ENCODE data around the gene CCDC90B.
"Not testable (repeated sequence)": the region's sequence is repeated elsewhere in the genome, so short reads cannot be mapped to it uniquely, and the experiment has no call there.

CCDC90B gene, protein sequence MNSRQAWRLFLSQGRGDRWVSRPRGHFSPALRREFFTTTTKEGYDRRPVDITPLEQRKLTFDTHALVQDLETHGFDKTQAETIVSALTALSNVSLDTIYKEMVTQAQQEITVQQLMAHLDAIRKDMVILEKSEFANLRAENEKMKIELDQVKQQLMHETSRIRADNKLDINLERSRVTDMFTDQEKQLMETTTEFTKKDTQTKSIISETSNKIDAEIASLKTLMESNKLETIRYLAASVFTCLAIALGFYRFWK

DNA sequence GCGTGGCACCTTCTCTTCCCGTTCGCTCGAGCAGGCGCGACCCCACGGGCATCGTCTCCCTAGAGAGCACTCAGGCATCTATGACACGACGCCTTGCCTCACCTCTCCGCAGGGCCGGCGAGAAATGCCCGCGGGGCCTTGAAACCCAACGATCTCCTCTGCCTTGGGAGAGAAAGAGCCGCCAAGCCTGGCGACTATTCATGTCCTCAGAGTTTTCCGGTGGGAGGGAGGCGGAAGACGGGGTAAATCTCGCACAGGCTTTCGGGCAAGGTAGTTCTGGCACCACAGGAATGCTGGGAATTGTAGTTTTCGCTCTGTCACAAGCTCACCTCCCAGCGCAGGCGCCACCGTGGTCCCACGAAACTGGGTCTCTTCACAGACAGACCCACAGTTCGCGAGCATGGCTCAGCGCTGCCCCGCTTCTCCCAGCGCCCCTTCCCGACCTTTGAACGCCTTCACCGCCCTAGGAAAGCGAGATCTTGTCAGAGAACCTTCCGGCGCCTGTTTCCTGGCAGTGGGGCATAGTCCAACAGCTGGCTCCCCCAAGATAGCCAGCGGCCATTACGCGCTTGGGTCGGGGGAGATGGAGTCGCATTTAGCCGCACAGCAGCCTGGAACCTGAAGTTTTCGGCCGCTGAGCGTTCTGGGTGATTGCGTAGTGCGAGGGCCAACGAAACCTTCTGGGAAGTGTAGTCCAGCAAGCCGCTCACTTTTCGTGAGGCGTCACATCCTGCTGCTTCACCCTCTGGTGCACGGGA lies at the start of gene CCDC90B:
Gene CCDC90B, minus strand, starts transcription at position 597 of the 758 bp plus-strand sequence. Its CDS starts 395 bp downstream, at position 202.
- peak; percentile 99 for DNase-seq

DNA sequence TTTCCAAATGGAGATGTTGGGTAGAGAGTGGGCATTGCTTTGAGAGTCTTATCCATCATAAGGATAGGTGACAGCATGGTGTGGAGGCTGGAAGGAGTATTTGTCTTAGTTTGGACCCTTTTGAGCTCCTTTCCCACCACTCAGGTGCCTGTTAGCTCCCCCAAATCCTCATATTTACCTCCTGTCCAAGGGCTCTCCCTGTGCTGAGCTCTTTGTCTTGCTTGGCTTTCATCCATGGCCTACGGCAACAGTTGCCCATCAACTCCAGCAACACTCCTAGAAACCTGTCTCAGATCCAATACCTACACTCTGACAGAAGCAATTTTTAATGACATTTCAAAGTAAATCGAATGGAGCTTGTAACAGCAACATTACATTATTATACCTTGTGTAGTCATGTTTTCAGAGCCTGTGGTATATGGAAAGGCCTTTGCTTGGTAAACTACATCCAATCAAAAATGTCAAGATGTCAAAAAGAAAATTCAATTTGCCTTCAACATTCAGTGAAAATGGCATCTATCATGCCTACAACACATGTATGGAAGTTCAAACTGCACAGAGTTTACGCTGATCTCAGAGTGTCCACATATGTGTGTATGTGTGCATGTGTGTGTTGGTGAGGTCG lies 49.4 kb upstream of the CCDC90B start:
- no peak for DNase-seq

DNA sequence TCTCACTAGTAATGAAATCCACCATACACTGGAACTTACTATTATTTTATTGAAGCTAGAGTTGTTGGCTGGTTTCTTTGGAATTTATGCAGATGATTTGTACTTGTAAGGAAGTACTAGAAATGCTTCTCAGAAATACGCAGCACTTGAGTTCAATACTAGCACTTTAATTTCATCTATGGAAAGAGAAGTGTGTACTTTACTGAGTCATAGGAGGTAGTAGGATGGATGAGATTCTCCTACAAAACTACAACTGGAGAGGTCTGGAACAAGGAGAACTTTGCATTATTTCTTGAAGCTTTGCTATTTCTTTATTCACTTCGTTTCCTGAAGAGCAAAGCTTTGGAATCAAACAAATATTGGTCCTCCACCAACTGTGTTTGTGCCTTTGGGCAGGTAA lies 44.1 kb upstream of the CCDC90B start:
- DNase-seq = no peak

DNA sequence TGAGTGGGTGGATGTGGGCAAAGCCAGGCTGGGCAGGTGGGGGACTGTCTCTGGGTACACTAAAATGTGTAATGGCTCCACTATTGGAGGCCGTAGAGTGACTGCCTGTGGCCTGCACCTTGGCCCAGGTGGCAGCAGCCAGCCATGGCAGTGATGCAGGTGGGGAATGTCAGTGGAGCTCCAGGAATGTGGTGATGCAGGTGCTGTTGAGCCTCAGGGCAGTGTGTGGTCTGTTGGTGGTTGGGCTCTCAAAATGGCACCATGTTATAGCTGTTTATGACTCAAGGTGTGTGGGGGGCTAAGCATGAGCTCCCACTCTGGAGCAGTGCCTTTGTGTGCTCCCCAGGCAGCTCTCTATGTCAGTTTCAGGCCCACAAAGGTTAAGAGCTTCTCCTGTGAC lies 40.2 kb upstream of the CCDC90B start:
- DNase-seq = no peak

DNA sequence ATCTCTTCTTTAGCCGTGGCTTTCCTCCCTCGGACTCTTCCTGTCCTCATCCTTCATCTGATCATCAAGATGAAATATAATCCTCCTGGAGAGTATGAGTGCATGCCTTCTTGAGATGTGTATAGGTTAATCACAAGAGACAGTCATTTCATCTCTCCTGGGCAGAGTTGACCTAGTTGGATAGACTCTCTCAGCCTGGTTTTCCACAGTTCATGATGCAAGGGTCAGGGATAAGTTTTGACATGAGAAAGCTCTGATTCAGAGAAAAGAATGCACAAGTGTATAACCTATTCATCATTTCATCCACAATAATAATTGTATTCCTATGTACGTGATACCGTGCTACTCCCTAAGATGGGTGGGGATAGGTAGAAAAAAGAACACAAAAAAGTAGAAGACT lies 33.2 kb upstream of the CCDC90B start:
- DNase-seq = no peak

DNA sequence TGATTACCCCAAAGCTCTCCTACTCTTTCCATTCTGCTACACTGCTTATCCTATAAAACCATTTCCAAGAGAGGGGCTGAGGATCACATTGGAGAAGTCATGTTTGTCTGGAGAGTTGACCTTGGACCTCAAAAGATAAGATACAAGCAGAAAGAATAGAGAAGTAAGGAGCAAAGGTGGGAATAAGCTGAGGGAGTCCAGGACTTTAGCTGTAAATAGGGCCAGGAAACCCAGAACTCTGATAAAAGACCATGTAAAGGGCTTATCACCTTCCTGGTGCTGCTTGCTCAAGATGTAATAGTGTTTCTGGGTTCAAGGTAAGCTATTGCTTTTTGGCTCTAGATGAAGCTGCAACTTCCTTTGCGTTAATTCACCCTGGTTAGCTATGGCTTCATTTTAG lies 32.8 kb upstream of the CCDC90B start:
- DNase-seq = no peak

DNA sequence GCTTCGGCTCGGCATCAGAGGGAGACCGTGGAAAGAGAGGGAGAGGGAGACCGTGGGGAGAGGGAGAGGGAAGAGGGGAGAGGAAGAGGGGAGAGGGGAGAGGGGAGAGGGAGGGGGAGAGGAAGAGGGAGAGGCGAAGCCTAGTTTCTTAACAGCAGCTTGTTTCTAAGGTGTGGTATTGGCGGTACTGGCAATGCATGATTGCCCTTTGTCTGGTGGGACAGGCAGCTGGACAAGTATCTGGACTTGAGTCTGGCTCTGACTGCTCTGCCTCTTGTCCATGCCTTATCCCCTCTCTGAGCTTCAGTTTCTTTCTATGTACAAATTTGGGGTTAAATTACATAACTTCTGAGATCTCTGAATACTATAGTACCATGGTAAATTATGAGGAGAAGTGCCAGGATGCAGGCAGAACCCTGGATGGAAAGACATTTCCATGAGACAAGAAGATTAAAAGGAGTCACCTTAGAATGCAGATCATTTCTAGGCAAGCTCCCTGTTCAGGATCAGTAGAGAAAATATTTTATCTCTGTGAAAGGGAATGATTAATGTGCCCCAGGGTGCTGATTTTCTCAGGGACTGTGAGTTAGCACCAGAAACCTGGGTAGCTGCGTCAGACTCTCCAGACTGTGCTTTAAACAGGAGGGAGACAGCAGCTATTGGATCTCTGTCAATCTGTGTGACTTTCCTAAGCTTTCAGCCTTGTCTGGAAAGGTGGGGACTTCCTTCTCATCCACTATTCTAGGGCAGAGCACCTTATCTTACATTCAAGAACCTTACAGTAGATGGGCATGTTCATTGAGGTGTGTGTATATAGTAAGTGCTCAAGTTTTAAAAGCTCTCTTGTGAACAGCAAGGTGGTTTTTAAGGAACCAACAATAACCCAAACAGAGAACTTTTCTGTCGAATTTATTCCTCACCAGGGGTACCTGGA lies 31.9 kb upstream of the CCDC90B start:
- DNase-seq = no peak

DNA sequence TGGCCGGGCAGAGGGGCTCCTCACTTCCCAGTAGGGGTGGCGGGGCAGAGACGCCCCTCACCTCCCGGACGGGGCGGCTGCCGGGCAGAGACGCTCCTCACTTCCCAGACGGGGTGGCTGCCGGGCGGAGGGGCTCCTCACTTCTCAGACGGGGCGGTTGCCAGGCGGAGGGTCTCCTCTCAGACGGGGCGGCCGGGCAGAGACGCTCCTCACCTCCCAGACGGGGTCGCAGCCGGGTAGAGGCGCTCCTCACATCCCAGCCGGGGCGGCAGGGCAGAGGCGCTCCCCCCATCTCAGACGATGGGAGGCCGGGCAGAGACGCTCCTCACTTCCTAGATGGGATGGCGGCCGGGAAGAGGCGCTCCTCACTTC lies 30.7 kb upstream of the CCDC90B start:
- not testable (repeated sequence) for DNase-seq

DNA sequence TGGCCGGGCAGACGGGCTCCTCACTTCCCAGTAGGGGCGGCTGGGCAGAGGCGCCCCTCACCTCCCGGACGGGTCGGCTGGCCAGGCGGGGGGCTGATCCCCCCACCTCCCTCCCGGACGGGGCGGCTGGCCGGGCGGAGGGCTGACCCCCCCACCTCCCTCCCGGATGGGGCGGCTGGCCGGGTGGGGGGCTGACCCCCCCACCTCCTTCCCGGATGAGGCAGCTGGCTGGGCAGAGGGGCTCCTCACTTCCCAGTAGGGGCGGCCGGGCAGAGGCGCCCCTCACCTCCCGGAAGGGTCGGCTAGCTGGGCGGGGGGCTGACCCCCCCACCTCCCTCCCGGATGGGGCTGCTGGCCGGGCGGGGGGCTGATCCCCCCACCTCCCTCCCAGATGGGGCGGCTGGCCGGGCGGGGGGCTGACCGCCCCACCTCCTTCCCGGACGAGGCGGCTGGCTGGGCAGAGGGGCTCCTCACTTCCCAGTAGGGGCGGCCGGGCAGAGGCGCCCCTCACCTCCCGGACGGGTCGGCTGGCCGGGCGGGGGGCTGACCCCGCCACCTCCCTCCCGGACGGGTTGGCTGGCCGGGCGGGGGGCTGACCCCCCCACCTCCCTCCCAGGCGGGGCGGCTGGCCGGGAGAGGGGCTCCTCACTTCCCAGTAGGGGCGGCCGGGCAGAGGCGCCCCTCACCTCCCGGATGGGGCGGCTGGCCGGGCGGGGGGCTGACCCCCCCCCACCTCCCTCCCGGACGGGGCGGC lies 30.2 kb upstream of the CCDC90B start:
- DNase-seq = not testable (repeated sequence)

DNA sequence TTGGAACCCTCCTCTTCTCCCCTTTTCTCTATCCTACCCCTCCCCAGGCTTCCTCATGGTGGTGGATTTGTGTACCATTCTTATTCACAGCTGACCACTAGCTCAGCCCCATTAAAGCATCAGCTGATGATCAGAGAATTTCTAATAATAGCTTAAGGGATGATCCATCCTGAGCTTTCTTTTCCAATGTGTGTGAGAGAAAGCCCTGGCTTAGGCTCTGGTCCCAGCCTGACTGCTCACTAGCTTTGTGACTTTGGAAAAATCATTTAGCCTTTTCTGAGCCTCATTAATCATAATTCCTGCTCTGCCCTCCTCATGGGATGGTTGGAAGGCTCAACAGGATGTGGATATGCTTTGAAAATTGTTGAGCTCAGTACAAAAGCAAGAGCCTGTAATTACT lies 26.3 kb upstream of the CCDC90B start:
- peak; percentile 74 for DNase-seq

DNA sequence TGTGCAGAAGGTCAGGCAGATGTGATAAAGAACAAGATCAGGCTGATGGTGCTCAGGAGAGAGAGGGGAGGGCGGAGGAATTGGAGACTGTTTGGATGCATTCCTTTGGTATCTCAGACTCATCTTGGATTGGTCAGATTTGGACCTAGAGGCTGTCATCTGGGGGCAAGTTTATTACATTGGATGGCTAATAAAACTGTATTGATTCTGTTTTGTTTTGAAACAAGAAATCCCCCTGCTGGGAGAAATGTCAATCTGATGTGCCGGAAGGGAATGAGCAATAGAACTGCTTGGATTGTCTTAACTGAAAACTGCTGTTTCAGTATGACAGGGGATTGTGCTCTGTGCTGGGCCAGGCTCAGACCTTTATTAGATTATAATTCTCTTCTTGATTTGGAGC lies 25.5 kb upstream of the CCDC90B start:
- DNase-seq = no peak

DNA sequence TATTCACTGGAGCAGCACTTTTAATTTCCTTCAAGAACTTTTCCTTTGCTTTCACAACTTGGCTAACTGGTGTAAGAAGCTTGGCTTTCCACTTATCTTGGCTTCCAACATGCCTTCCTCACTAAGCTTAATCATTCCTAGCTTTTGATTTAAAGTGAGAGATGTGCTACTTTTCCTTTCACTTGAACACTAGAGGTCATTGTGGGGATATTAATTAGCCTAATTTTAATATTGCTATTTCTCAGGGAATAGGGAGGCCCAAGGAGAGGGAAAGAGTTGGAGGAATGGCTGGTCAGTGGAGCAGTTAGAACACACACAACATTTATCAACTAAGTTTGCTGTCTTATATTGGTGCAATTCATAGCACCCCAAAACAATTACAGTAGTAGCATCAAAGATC lies 24.6 kb upstream of the CCDC90B start:
- DNase-seq = no peak

DNA sequence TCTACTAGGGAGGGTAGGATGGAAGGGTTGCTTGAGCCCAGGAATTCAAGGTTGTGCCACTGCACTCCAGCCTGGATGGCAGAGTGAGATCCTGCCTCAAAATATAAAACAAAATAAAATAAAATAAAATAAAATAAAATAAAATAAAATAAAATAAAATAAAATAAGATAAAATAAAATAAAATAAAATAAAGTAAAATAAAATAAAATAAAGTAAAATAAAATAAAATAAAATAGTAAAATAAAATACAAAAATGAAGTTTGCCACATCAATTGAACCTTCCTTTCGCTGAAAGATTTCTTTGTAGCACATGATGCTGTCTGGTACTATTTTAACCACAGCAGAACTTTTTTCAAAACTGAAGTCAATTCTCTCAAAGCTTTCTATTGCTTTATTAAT lies 22.4 kb upstream of the CCDC90B start:
- DNase-seq = not testable (repeated sequence)

DNA sequence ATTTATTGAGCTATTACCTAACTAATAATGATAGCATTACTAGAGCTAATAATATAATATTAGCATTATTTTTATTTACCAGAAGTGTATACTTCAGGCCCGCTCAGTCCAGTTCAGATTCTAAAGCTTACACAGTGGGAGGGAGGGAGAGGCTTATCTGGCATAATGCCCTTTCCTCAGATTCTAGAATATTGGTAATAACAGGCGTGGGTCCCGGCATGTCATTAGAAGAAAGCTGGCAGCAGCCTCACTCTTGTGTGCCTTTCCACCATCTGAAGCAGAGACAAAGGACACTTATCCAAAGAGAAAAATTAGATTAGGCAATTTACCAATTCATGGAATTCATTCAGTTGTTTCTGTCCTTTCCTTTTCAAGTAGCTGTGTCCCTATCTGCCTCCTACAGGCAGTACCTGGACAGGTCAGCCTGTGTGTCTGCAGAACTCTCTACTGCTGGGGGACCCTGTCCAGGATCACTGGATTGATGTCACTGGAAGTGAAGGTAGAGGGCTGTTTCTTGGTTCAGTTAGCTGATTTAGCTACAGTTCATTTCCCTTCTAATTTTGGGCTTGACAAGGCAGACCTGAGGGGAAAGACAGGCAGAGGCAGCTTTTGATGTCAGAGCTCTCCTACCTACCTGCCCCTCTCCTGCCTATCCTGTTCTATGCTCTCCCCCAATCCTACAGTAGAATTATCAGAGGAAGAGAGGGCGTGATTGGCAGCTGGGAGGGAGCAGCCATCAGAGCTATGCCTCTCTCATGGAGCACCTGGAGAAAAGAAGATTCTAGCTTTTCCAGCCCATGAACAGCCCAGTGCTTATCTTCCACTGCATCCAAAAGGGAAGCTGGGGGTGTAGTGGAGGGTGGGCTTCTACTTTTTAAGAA lies 20.3 kb upstream of the CCDC90B start:
- DNase-seq = peak; percentile 28

DNA sequence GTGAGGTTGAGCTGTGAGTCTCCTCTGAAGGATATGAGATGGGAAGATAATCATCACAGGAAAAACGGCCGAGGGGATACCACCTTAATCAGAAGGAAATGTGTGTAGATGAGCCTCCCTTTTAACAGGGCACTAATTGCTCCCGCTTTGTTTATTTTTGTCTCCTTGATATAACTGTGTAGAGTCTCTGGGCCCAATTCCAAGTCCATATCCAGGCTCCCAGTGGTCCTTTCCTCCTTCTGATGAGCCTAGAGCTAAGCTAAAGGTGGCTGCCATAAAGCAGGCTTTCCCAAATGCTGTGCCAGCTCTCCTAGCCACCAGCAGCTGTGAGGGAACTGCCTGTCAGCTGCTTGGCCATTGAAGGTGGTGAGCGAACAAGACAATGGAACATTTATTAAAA lies 17.1 kb upstream of the CCDC90B start:
- peak; percentile 83 for DNase-seq

DNA sequence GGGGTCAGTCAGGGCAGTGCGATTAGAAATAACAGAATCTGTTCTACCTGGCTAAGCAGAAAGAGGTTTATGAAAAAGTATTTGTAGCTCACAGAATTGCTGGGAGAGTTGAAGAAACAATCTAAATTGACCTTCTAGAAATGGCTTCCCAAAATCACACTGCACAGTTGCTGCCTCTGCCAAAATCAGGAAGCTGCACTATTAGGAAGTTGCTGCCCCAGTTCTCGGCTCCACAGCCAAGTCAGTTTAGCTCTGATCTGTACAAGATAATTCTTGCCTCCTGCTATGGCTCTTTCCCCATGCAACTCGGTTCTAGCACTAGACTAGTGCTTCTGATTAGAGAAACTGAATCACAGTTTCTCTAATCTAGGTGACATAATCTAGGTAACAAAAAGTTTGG lies 16.0 kb upstream of the CCDC90B start:
- DNase-seq = no peak

DNA sequence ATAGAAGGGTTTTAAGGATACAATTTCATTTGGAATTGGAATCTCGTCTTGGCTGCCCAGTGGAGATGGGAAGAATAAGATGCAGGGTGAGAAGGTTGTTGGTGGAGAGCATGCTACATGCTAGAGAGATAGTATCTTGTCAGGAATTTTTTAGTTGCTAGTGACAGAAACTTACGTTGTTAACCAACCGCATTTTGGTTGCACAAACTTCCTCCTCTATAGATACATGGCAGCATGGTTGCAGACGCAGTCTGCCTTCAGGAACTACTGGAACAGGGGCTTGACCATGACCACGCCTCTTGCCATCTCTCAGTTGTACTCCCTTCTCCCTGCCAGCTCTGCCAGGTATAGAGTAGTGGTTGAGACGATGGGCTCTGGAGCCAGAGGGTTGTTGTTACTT lies 13.5 kb upstream of the CCDC90B start:
- DNase-seq = no peak

DNA sequence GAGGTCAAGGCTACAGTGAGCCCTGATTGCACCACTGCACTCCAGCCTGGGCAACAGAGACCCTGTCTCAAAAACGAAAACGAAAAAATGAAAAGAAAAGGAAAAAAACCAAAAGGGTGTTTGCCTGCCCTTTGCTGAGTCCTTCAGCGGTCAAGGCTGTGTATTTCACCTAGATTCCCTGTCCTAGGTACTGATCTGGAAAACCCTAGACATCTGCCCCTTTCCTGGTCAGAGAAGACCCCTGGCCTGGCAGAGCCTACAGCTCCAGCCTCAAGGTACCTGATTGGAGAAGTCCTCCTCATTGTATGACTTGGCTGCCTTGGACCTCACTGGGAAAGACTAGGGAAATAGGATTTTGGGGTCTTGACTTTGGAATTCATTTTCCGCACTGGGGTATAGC lies 8.0 kb upstream of the CCDC90B start:
- DNase-seq = no peak

DNA sequence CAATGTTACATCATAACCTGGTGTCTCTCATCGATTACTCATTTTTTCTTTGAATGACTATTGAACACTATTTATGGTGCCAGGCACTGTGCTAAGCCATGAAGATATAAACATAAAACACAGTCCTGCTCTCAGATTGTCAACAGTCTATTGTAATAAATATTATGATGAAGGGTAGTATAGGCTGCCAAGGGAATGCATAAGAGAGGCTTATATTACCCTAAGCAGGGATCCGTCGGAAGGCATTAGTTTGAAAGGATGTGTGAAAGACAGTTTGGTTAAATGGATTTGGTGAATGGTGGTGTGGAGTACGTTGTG lies 7.2 kb upstream of the CCDC90B start:
- DNase-seq = no peak

DNA sequence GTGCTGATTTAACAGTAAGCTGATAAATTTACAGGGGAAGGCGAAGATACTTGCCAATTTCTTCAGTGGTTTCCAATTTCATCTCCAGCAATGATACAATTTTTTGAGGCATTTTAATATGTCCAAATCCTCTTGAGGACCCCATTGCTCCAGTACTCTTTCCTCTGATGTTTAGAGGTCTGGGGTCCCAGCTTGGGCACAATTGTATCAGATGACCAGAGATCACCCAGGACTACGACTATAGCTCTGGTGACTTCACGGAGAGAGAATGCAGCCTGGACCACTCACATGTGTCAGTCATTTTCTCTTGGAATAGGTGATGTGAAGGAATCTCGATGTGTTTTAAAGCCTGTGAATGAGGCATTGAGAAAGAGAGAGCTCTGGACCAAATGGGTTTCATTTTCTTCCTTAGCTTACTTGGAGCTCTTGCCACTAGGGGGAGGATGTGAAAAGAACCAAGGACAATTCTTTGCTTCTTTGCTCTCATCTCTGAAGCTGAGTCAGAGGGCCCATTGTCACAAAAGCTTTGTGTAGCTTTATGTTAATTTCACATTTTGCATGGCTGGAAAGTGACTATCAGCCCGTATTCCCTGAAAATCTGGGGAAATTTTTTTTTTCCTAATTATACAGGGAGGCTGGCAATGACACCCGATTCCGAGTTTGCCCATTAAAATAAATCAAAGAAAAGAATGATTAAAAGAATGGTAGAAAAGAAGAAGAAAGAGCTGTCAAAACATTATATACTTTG lies 6.7 kb upstream of the CCDC90B start:
- peak; percentile 86 for DNase-seq

DNA sequence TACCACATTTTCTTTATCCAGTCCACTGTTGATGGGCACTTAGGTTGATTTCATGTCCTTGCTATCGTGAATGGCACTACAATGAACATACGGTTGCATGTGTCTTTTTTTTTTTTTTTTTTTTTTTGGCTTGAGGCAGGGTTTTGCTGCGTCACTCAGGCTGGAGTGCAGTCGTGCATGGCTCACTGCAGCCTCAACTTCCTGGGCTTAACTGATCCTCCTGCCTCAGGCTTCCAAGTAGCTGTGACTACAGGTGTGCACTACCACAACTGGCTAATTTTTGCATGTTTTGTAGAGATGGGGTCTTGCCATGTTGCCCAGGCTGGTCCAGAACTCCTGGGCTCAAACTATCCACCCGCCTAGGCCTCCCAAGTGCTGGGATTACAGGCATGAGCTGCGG lies 1.5 kb upstream of the CCDC90B start:
- no peak for DNase-seq
